ACC112 (cell line): ENCODE results near the gene LRIT1.

Experiments used
- H2AFZ ChIP-seq: fragments of 200-600 bp; sonication (generic); one replicate; pipeline ENCODE4 v1.6.0; 2017; ENCODE audit warnings: antibody characterized with exemption, low read length; ENCODE audit not compliant: unreplicated experiment
- H3K27ac ChIP-seq: fragments of 200-600 bp; sonication (generic); 2 replicates; pipeline ENCODE4 v1.5.1; 2014; ENCODE audit warnings: low read depth, mild to moderate bottlenecking, antibody characterized with exemption, low read length, moderate library complexity
- H3K27me3 ChIP-seq: fragments of 200-600 bp; sonication (generic); 2 replicates; pipeline ENCODE4 v1.6.1; 2014; ENCODE audit warnings: mild to moderate bottlenecking, antibody characterized with exemption, low read length, moderate library complexity, mixed read lengths; ENCODE audit not compliant: insufficient read depth
- H3K36me3 ChIP-seq: fragments of 200-600 bp; sonication (generic); 2 replicates; pipeline ENCODE4 v1.6.1; 2016; ENCODE audit warnings: mild to moderate bottlenecking, antibody characterized with exemption, low read length, moderate library complexity, mixed read lengths; ENCODE audit not compliant: insufficient read depth
- H3K4me1 ChIP-seq: fragments of 200-600 bp; sonication (generic); one replicate; pipeline ENCODE4 v1.6.1; 2016; ENCODE audit warnings: low read length, mixed read lengths; ENCODE audit not compliant: insufficient read depth, unreplicated experiment, control insufficient read depth
- H3K4me3 ChIP-seq: fragments of 200-600 bp; sonication (generic); 2 replicates; pipeline ENCODE4 v1.5.1; 2014; ENCODE audit warnings: mild to moderate bottlenecking, low read depth, low read length
- H3K79me2 ChIP-seq: fragments of 200-600 bp; sonication (generic); one replicate; pipeline ENCODE4 v1.6.0; 2016; ENCODE audit warnings: low read length; ENCODE audit not compliant: control insufficient read depth, unreplicated experiment, insufficient read depth

The LRIT1 gene

DNA sequence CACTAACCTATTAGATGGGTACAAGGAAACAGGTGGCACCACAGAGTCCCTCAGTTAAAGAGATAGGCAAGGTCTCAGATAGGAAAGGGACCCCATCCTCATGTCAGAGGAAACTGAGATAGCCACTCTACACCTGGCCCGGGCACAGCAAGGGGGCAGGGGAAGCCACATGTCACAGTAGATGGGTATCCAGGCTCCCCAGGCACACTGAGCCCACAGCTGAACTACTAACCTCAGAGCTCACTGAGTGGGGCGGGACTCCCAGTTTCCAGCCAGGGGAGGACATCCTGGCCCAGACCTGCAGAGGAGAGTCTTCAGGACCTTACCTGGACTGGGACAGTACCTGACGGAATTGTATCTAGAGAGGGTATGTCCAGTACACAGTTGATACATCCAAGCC lies 50.7 kb downstream of the LRIT1 start:
- Histone ChIP-seq H2AFZ (no peak overlapping the region), H3K36me3 (no peaks in the 10 kb centered on the region), H3K4me3 (no peak overlapping the region), H3K27ac (no peak overlapping the region), H3K4me1 (no peaks in the 10 kb centered on the region), H3K79me2 (no peaks in the 10 kb centered on the region), H3K27me3 (peaks cover 69% of the 10 kb centered on the region)

DNA sequence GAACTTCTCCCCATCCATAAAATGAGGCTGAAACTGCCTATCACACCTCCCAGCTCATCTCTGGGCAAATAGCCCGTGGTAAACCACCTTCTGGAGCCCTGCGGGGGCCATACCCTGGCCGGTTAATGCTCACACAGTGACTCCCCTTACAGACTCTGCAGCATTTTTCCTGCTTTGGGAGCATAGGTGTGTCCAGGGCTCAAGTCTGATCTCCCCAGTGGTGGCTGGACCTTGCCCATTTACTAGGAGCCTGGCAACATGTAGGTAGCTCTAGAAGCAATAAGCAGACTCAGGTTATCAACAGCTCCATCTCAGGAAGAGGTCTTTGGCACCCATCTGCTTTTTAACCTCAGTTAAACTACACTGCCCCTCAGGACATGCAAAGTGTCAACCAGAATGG lies 52.5 kb downstream of the LRIT1 start:
- no peaks in the 10 kb centered on the region for H3K36me3 ChIP-seq
- no peak overlapping the region for H3K4me3 ChIP-seq
- no peak overlapping the region for H2AFZ ChIP-seq
- peaks cover 55% of the 10 kb centered on the region for H3K27me3 ChIP-seq
- H3K4me1 ChIP-seq, result no peaks in the 10 kb centered on the region
- no peaks in the 10 kb centered on the region for H3K79me2 ChIP-seq
- H3K27ac ChIP-seq, result no peak overlapping the region

DNA sequence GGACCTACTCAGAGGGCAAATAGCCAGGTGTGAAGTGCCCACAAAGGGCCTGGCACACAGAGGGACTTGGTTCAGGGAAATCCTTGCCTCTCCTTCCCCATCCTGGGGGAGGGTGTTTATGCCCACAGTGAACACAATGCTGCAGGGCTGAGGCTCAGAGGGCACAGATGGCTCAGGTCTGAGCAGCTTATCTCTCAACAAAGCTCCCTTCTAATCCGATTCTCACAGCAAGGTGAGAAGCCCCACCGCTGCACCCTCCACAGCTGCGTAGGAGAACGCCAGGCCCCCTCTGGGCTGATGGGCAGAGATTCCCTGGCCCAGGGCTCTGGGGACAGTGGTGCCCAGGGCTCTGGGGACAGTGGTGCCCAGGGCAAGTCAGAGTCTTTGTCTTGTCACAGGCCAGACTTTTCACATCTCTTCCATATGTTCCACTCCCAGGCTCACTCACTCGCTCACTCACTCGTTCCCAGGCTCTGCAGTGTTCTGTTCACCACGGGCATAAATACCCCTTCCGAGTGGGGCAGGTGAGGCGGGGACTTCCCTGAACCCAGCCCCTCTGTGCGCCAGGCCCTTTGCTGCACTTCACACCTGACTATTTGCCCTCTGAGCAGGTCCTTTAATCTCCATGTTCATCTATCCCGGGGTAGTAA lies 55.7 kb downstream of the LRIT1 start:
- no peak overlapping the region for H3K4me3 ChIP-seq

DNA sequence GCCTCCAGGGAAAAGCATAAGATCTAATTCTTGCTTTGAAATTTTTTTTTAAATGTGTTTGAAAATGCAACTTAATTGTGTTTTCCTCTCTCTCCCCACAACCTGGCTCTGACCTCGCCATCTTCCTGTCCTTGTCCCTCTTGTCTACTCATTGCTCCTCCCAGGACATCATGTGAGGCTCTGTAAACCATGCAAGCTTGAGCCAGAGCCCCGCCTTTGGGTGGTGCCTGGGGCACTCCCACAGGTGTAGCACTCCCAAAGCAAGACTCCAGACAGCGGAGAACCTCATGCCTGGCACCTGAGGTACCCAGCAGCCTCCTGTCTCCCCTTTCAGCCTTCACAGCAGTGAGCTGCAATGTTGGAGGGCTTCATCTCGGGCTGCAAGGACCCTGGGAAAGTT lies 56.8 kb downstream of the LRIT1 start:
- H3K27me3 ChIP-seq, result peaks cover 33% of the 10 kb centered on the region; the same call in 1 of the 2 replicates
- no peak overlapping the region for H2AFZ ChIP-seq
- H3K4me1 ChIP-seq, result no peaks in the 10 kb centered on the region
- no peak overlapping the region for H3K4me3 ChIP-seq
- H3K79me2 ChIP-seq, result no peaks in the 10 kb centered on the region
- H3K36me3 ChIP-seq, result no peaks in the 10 kb centered on the region
- no peak overlapping the region for H3K27ac ChIP-seq

More for the DNA sequence above, 55.7 kb downstream of the LRIT1 start:
- H3K4me1 ChIP-seq, result no peaks in the 10 kb centered on the region
- peaks cover 34% of the 10 kb centered on the region; the same call in 1 of the 2 replicates for H3K27me3 ChIP-seq
- no peaks in the 10 kb centered on the region for H3K79me2 ChIP-seq
- no peak overlapping the region for H2AFZ ChIP-seq
- H3K36me3 ChIP-seq, result no peaks in the 10 kb centered on the region
- H3K27ac ChIP-seq, result no peak overlapping the region

DNA sequence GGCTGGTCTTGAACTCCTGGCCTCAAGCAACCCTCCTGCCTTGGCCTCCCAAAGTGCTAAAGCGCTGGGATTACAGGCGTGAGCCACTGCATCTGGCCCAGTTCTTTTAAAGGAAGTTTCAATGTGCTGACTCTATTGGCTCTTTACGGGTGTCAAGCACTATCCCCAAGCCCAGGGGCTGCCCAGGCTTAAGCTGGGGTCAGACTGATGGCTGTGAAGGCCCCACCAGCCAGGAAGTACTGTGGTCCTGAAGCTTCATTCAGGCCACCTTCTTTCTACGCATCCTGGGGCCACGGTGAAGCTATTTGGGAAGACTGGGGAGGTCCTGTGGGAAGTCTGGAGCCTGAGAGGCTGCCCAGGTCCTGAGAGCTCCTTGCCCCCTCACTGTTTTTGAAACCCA lies 59.7 kb downstream of the LRIT1 start:
- no peaks in the 10 kb centered on the region for H3K79me2 ChIP-seq
- H2AFZ ChIP-seq, result no peak overlapping the region
- no peaks in the 10 kb centered on the region for H3K4me1 ChIP-seq
- peaks cover 15% of the 10 kb centered on the region; the same call in 1 of the 2 replicates for H3K27me3 ChIP-seq
- H3K4me3 ChIP-seq, result no peak overlapping the region
- no peak overlapping the region for H3K27ac ChIP-seq
- H3K36me3 ChIP-seq, result no peaks in the 10 kb centered on the region
